SK-N-MC (cell line): ENCODE data around the gene CFAP74.
"Not testable (repeated sequence)": the region's sequence is repeated elsewhere in the genome, so short reads cannot be mapped to it uniquely, and the experiment has no call there.

Source experiments
- DNase-seq: peaks from one replicate; pipeline ENCODE4 v3.0.0-alpha.2; 2011; ENCODE audit warnings: low read depth, low spot score
- H3K27ac ChIP-seq: fragments of 200-600 bp; sonication (generic); 2 replicates; pipeline ENCODE4 v1.5.1; 2016; ENCODE audit warnings: mixed run types
- H3K36me3 ChIP-seq: fragments of 200-600 bp; sonication (generic); 2 replicates; pipeline ENCODE4 v1.6.1; 2017; ENCODE audit warnings: antibody characterized with exemption, low read length, mixed read lengths; ENCODE audit not compliant: insufficient read depth
- H3K4me3 ChIP-seq: fragments of 200-600 bp; sonication (generic); 2 replicates; pipeline ENCODE4 v1.5.1; 2016
- H3K9ac ChIP-seq: fragments of 200-600 bp; sonication (generic); 2 replicates; pipeline ENCODE4 v1.8.0; 2017; ENCODE audit warnings: mixed run types, mixed read lengths; ENCODE audit not compliant: insufficient read length
- H3K9me3 ChIP-seq: fragments of 200-600 bp; sonication (generic); 2 replicates; pipeline ENCODE4 v1.6.1; 2017; ENCODE audit warnings: low read depth, mild to moderate bottlenecking, antibody characterized with exemption, low read length, moderate library complexity, mixed read lengths
- EZH2 ChIP-seq: fragments of 200-600 bp; sonication (generic); IDR thresholded peaks from one replicate; pipeline ENCODE4 v1.6.1; 2017; ENCODE audit warnings: antibody characterized with exemption
- FOXP2 ChIP-seq: optimal IDR thresholded peaks from 2 replicates; pipeline ENCODE3; 2011; ENCODE audit warnings: mild to moderate bottlenecking, moderate library complexity; ENCODE audit not compliant: insufficient read depth; ENCODE audit errors: extremely low read length, control extremely low read depth
- POLR2AphosphoS5 ChIP-seq: IDR thresholded peaks from 2 replicates; pipeline ENCODE4 v1.6.1; 2012; ENCODE audit warnings: mild to moderate bottlenecking, low read depth, low read length, borderline replicate concordance

CFAP74 gene

GRCh38 chr1:1939296-1940122 lies 64.1 kb downstream of the CFAP74 start:
- TF ChIP-seq FOXP2 (no peak), POLR2AphosphoS5 (no peak), EZH2 (no peak)
- Histone ChIP-seq H3K4me3 (no peak overlapping the region), H3K36me3 (no peaks in the 10 kb centered on the region), H3K9ac (no peak overlapping the region), H3K9me3 (no peaks in the 10 kb centered on the region), H3K27ac (no peak overlapping the region)
- DNase-seq: no peak

- no peaks in the 10 kb centered on the region for H3K9me3 ChIP-seq
- no peaks in the 10 kb centered on the region for H3K36me3 ChIP-seq
- H3K27ac ChIP-seq: no peak overlapping the region
- no peak for TF ChIP-seq EZH2
- TF ChIP-seq FOXP2: no peak
- no peak for TF ChIP-seq POLR2AphosphoS5
- no peak overlapping the region for H3K9ac ChIP-seq
- DNase-seq: no peak
- no peak overlapping the region for H3K4me3 ChIP-seq
Observed at GRCh38 chr1:1938613-1939295, 64.8 kb downstream of the CFAP74 start.

DNA sequence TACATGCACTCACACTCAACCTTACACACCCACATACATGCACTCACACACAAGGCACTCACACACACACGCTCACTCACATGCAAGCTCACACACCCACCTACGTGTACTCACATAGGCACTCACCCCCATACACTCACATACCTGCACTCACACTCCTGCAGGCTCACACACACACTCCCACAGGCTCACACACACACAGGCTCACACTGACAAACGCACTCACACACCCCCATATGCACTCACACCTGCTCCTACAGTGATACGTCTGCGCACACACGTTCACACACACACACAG lies 65.4 kb downstream of the CFAP74 start:
- Histone ChIP-seq H3K27ac (no peak overlapping the region), H3K9me3 (no peaks in the 10 kb centered on the region), H3K9ac (no peak overlapping the region), H3K36me3 (no peaks in the 10 kb centered on the region), H3K4me3 (no peak overlapping the region)
- no peak for DNase-seq
- no peak for TF ChIP-seq POLR2AphosphoS5
- TF ChIP-seq FOXP2: no peak
- TF ChIP-seq EZH2: no peak

DNA sequence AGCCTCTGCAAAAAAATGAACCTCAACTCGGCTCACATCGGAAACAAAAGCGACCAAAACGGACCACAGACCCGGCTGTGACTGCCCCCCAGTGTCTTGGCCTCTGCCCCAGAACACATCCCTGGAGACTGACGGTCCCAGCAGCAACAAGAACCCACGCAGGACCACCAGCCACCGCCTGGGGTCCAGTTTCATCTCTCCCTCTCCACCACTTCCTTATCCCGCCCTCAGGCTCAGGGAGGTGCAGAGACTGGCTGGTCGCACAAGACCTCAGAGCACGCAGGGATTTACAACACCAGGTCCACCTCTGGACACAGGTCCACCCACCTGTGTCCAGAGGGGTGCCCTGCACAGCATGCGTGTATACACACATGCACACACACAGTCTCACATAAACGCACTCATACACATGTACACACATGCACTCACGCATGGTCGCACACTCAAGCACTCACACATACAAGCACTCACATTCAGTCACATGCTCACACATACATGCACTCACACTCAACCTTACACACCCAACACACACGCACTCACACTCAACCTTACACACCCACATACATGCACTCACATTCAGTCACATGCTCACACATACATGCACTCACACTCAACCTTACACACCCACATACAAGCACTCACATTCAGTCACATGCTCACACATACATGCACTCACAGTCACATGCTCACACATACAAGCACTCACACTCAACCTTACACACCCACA lies 65.9 kb downstream of the CFAP74 start:
- no peak for TF ChIP-seq POLR2AphosphoS5
- TF ChIP-seq EZH2: no peak
- TF ChIP-seq FOXP2: no peak
- Histone ChIP-seq H3K4me3 (no peak overlapping the region), H3K36me3 (no peaks in the 10 kb centered on the region), H3K9ac (no peak overlapping the region), H3K9me3 (no peaks in the 10 kb centered on the region), H3K27ac (no peak overlapping the region)
- no peak for DNase-seq

- DNase-seq: no peak
- no peaks in the 10 kb centered on the region for H3K36me3 ChIP-seq
- no peak overlapping the region for H3K4me3 ChIP-seq
- no peak overlapping the region for H3K27ac ChIP-seq
- no peak overlapping the region for H3K9ac ChIP-seq
- TF ChIP-seq POLR2AphosphoS5 (no peak), EZH2 (no peak), FOXP2 (no peak)
- no peaks in the 10 kb centered on the region for H3K9me3 ChIP-seq
Observed at GRCh38 chr1:1937061-1937460, 66.5 kb downstream of the CFAP74 start.

GRCh38 chr1:1934848-1935247 lies 68.7 kb downstream of the CFAP74 start:
- not testable (repeated sequence) for DNase-seq, H3K27ac ChIP-seq, H3K9me3 ChIP-seq, H3K4me3 ChIP-seq, H3K9ac ChIP-seq, H3K36me3 ChIP-seq

DNA sequence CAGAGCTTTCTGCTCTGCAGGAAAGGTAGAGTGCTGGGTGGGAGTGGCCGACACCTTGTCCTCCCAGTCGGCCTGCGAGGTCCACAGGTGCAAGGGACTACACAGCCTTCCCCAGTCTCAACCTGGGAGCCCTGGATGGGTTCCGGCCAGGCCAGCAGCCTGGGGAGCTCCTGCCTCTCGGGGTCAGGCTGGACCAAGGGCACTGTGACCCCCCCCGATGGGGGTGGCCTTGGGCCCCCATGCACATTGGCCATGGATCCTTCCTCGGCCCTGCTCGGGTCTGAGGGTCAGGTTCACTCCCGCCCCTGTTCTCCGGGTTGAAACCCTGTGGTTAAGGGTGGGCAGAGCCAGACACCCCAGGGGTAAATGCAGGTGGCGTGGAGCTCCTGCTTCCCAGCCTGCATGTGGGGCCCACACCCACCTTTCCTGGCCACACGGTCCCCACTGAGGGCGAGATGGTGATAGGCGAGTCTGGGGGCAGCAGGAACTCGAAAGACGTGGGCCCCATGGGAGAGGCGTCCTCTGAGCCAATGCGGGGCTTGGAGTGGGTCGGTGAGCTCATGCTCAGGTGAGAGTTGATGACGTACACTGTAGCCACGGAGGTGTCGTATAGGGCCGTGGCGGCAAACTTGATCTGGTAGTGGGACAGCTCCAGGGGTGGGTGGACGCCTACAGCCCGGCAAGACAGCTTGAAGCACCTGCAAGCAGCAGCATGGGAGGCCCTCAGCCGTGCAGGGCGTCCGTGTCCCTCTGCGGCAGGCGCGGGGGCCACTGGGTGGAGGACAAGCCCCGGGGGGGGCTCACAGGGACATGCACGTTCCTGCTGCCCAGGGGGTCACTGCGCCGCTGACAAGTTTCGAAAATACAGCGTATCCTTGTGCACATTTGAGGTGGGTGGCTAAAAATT lies 73.7 kb downstream of the CFAP74 start:
- no peak overlapping the region for H3K27ac ChIP-seq
- DNase-seq: no peak
- no peaks in the 10 kb centered on the region for H3K36me3 ChIP-seq
- no peak overlapping the region for H3K4me3 ChIP-seq
- H3K9me3 ChIP-seq: no peaks in the 10 kb centered on the region
- no peak overlapping the region for H3K9ac ChIP-seq
- TF ChIP-seq POLR2AphosphoS5 (no peak), EZH2 (no peak), FOXP2 (no peak)

DNA sequence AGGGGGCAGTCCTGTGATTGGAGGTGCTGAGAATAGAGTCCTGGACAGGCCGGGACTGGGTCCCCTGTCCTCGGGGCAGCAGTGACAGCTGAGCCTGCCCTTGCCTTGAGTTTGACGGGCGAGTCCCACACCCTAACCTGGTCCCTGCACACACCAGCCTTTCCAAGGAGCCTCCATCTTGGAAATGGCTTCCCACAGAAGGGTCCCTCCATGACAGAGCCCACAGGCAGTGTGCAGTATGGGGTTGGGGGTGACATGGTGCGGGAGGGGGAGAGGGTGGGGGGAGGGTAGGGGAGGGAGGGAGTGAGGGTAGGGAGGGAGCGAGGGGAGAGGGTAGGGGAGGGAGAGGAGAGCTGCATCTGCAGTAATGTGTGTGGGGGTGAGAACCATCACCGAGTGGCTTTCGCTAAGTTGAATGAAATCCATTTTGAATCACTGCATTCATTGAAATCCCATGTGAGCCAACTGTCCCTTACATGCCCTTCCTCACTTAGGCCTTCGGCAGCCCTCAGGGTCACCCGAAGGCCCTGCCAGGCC lies 74.4 kb downstream of the CFAP74 start:
- TF ChIP-seq EZH2 (no peak), FOXP2 (no peak), POLR2AphosphoS5 (no peak)
- DNase-seq: no peak
- H3K27ac ChIP-seq: no peak overlapping the region

More for the DNA sequence above, 74.4 kb downstream of the CFAP74 start:
- Histone ChIP-seq H3K9me3 (no peaks in the 10 kb centered on the region), H3K36me3 (no peaks in the 10 kb centered on the region), H3K4me3 (no peak overlapping the region), H3K9ac (no peak overlapping the region)
